ENCODE results near the gene ZNF486.
"Not testable (repeated sequence)": the region's sequence is repeated elsewhere in the genome, so short reads cannot be mapped to it uniquely, and the experiment has no call there.

DNA sequence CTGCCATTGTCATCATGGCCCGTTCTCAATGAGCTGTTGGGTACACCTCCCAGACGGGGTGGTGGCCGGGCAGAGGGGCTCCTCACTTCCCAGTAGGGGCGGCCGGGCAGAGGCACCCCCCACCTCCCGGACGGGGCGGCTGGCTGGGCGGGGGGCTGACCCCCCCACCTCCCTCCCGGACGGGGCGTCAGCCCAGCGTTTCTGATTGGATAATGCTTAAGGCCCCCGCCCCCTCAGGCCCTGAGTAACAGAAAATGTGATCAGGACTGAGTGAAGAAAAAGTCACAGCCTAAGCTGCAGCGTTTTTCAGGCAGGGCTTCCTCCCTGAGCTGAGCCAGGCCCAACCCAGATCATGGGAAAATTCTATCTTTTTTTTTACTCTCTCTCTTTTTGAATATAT, 14.5 kb upstream of the ZNF486 start:
- not testable (repeated sequence) for TF ChIP-seq POLR2AphosphoS5 (IDR thresholded peaks at IDR 0.05; ENCODE audit: low read depth, low read length); POLR2A (IDR thresholded peaks at IDR 0.05; ENCODE audit: low read depth, low read length); TAF1 (IDR thresholded peaks at IDR 0.05; ENCODE audit: borderline replicate concordance, low read depth, low read length)
